Stimulated activated CD8-positive, alpha-beta memory T cell treated with anti-CD3 and anti-CD28 coated beads, Interleukin-7, amount 100 ng/mL, for 4 hours (primary cell): Measurements from ENCODE around the gene EEF1E1.
"Not testable (repeated sequence)": the region's sequence is repeated elsewhere in the genome, so short reads cannot be mapped to it uniquely, and the experiment has no call there.

Source experiments
- DNase-seq, 2 donors: peaks; one replicate each; pipeline ENCODE4 v3.0.0-alpha.2; 2020; ENCODE audit warnings: low read depth in 2 of 2

The EEF1E1 gene

DNA sequence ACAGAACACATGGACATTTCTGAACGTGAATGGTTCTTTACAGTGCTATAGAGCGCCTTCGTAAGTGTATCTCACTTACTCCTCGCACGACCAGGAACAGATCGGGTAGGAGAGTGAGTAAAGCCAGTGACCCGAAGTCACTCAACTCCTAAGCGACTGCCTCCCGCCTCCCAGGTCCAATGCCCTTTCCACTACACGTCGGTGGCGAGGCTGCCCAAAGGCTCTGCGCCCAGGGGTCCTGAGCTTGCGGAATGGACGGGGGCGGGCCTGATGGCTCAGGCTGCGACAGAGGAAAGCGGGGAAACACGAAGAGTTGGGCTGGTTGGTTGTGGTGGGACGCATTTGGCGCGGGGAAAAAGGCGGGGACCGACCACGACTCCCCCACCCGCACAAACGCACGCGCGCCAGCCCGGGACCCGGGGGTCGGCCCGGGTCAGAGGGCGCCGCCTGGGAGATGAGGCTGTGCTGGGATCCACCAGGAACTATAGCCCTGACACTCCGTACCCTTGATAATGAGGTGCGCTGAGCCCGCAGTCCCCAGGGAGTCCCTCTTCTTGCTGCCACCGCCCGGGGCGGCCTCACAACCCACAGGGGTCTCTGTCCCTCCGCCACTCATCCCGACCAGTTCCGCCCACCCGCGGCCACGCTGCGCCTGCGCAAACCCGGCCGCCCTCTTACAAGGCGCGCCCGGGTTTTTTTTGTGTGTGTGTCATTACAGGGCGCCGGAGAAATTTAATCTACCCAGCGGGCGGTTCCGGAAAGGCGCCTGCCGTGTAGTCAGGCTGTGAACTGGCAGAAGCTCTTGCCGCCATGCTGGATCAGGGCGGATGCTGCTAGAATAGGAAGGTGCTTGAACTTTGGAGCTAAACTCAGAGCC is 38.3 kb downstream of the EEF1E1 start, which contains the start of gene BLOC1S5:
Gene BLOC1S5 (minus strand): TSS at position 629 of the 877 bp plus-strand sequence. CDS start 13 bp downstream, at position 616.
- peak; percentile 96 to 97 for DNase-seq

DNA sequence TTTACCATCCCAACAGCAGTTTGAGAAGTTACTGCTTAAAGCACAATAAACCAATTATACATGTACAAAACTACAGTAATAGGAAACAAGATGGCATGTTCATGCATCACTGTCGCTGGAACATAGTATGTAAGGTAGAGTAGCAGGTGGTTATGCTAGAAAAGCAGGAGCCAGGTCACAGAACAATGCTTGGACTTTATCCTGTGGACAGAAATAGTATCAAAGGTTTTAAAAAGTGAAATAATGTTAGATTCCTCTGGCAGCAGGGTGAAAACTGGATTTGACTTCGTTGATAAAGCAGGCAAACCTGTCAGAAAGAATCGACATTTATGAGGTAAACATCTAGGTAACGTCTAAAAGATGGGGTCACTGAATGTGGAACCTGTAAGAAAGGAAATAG is 40.6 kb downstream of the EEF1E1 start:
- DNase-seq: no peak

DNA sequence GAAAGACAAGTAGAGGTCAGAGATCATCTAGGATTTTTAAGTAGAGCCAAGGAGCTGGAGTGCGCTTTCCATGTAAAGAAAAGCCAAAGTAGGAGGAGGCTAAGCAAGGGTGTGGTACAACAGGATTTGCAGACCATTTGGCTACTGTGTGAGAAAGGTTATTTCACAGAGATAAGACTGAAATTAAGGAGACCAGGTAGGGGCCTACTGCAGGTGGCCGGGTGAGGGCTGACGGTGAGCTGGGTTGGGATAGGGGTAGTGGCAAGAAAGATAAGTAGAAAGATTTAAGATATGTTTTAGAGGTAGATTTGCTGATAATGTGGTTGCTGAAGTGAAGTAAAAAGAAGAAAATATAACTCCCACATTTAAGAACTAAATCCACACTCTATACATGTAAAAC is 42.0 kb downstream of the EEF1E1 start:
- no peak for DNase-seq

DNA sequence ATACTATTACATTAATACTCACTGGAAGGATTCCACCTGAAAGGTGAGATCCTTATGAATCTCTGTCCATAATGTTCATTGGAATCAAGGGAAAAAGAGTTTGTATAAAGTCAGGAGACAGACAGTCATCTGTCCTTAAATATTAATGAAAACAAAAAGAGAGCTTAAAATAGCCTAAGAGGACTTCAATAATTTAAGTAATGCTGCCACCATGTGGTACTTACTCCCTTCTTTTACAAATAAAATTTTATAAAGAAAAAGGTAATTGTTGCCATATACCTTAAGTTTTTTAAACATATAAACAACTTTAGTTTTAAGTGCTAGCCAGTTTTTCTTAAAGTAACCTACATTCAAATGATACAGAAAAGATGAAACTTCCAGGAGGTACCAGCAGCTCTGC is 43.2 kb downstream of the EEF1E1 start:
- DNase-seq: no peak

DNA sequence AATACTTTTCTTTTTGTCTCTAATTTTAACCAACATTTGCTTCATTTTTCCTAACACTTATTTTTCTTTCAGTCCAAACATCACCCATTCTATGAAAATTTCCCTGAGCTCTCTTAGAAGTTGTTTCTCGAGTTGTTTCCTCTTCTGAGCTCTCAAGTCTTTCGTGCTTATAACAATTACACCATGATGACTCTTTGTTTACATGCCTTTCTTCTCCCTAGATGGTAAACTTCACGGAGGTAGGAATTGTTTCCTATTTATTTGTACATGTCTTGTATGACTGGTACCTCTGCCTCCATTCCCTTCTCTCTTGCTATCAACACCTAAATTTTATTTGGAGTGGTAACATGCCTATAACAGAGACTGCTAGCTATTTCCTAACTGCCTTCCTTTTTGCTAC is 44.6 kb downstream of the EEF1E1 start:
- DNase-seq: no peak

DNA sequence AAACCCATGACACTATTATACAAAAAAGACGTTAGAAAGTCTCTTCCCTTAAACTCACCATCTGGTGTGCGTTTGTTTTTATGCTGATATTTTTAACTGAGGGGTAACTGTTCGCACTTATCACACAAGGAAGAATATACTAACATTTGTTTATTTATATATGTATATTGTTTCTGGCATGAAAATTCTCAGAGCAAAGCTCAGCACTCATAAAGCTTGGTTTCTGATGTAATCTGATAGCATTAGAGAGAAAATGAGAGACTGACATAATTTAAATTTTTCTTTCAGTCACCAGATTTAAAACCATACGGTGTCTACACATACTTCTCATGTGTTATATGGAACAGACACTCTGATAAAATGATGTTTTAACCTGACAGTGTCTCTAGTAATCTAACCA is 45.1 kb downstream of the EEF1E1 start:
- DNase-seq: no peak

DNA sequence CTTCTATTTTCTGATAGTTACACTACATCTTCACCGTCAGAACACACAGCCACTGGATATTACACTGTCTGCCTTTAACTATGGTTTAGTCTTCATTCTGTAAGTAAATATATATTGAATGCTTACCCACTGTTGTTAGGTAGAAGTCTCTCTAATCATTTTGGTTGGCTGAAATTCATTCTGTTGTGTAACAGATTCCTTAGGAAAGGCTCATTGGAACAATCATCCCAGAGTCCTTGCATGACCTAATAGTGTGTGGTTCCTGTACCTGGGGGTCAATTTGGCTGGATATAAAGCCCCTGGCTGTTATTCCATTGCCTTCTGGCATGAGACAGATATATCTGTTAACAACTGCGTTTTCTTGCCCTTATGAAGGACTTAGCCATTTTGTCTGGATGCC is 48.1 kb downstream of the EEF1E1 start:
- no peak for DNase-seq

DNA sequence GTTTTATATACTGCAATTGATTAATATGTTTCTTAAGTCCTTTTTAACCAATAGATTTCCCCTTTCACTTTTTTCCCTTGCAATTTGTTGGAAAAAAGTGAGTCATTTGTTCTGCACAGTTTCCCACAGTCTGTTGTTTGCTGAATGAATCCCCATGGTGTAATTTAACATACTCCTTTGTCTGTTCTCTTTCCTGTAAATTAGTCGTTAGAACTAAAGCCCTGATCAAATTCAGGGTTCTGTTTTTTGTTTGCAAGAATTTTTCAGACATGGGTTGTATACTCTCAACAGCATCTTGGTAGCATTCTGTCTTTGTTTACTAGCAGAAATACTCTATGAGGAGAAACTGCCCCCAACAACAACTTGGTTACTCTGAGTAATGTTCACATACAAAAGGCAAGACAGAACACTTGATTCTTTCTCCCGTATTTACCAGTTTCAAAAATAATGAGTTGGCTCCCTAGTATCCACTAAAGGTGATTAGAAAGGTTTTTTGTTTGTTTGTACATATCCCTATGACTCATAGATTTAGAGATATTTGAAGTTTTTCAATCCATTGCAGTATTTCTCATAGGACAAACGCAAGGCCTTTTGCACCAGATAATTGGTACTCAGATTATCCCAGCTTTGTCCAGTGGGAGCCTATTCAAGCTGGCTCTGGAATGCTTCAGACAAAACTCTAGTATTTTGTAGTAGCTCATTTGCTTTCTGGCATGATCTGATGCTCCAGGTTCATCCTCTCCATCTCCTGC is 54.6 kb downstream of the EEF1E1 start:
- no peak for DNase-seq

DNA sequence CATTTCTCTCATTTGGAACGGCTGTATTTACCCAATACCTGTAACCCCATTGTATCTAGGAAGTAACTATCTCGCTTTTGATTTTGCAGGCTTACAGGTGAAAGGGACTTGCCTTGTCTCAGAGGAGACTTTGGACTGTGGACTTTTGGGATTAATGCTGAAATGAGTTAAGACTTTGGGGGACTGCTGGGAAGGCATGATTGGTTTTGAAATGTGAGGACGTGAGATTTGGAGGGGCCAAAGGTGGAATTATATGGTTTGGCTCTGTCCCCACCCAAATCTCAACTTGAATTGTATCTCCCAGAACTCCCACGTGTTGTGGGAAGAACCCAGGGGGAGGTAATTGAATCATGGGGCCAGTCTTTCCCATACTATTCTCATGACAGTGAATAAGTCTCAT is 56.6 kb downstream of the EEF1E1 start:
- DNase-seq: not testable (repeated sequence)

DNA sequence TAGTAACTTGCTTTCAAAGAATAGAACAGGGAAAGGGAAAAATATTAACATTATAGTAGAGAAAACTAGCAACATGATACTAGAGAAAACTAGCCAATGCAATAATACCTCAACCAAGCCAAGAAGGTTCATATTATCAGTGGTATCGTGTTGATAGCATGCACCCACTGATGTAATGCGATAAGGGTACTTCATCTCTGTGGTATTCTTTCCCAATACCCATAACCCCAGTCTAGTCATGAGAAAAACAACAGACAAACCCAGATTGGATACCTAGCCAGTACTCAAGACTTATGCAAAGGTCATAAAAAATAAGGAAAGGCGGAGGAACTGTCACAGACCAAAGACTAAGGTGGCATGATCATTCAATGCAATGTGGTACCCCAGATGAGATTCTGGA is 59.1 kb downstream of the EEF1E1 start:
- no peak for DNase-seq

DNA sequence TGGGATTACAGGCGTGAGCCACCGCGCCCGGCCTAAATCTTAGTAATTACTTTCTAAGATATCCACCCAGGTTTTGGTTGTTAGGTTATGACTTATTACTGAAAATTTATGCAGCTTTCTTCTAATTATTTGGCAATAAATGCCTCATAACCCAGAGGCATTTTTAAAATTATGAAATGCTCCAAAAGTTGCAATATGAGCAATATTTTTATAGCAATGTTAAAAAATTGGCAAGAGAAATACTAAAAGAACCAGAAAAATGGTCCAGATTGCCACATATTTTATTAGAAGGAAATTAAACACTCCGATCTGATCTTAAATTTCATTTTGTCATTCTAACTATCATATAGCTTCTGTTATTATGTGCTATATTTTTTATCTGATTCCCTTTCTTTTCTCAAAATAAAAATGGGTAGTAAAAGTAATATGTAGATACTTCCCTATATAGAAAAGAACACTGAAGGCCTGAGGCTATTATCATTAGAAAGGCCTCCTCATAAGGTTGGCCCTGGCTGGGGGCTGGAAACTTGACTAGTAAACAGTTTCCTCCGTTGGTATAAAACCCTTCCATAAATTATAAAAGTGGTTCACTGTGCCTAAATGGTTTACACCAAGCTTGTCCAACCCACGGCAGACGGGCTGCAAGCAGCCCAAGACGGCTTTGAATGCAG is 60.3 kb downstream of the EEF1E1 start:
- no peak for DNase-seq

DNA sequence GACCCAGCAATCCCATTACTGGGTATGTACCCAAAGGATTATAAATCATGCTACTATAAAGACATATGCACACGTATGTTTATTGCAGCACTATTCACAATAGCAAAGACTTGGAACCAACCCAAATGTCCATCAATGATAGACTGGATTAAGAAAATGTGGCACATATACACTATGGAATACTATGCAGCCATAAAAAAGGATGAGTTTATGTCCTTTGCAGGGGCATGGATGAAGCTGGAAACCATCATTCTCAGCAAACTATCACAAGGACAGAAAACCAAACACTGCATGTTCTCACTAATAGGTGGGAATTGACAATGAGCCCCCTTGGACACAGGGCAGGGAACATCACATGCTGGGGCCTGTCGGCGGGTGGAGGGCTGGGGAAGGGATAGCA is 68.2 kb downstream of the EEF1E1 start:
- not testable (repeated sequence) for DNase-seq

DNA sequence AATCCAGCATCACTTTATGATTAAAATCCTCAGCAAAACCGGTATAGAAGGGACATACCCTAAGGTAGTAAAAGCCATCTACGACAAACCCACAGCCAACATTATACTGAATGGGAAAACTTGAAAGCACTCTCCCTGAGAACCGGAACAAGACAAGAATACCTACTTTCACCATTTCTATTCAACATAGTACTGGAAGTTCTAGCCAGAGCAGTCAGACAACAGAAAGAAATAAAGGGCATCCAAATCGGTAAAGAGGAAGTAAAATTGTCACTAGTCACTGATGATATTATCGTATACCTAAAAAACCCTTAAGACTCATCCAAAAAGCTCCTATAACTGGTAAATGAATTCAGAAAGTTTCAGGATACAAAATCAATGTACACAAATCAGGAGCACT is 71.4 kb downstream of the EEF1E1 start:
- no peak for DNase-seq
